Panc1 (cell line): Measurements from ENCODE around the gene ASCL1. TPM values are rescaled to one million over a fixed set of nuclear protein-coding genes. Genes with fewer than 3 reads are reported as not detected.

Source experiments
- ATAC-seq: fragments of 200-7000 bp; cut with Tn5 transposase; 2 replicates; pipeline ENCODE4 v1.9.1; 2020; ENCODE audit warnings: mild to moderate bottlenecking, moderate library complexity
- BruUV-seq: library from RNA; stranded (reverse); fragments of 400-500 nt; replicated peaks from 2 replicates; lab custom pipeline; 2021; lab: Mats Ljungman, UMichigan
- CTCF ChIA-PET: fragments of 300-600 bp; sonication (Branson Sonifier 250); formaldehyde crosslinking; loops from one replicate; lab custom pipeline; 2022; ENCODE audit warnings: antibody characterized with exemption; lab: Charles Lee
- POLR2A ChIA-PET: fragments of 300-600 bp; sonication (Branson Sonifier 250); formaldehyde crosslinking; loops from one replicate; lab custom pipeline; 2022; ENCODE audit warnings: antibody characterized with exemption; lab: Charles Lee
- DNase-seq: peaks from one replicate; pipeline ENCODE4 v3.0.0-alpha.2; 2010; ENCODE audit warnings: low read depth, low spot score
- H3K27ac ChIP-seq: 2 replicates; pipeline ENCODE4 v1.5.1; 2011; ENCODE audit warnings: mild to moderate bottlenecking, low read length, inconsistent platforms
- H3K27me3 ChIP-seq: fragments of 200-500 bp; sonication (Bioruptor generic); 2 replicates; pipeline ENCODE4 v1.6.0; 2014; ENCODE audit warnings: low read length, inconsistent platforms; ENCODE audit not compliant: control insufficient read depth, insufficient read depth
- H3K36me3 ChIP-seq: fragments of 200-500 bp; sonication (Bioruptor generic); 2 replicates; pipeline ENCODE4 v1.5.1; 2014; ENCODE audit warnings: inconsistent platforms, mild to moderate bottlenecking, low read length, moderate library complexity; ENCODE audit not compliant: control insufficient read depth, insufficient read depth
- H3K4me1 ChIP-seq: 2 replicates; pipeline ENCODE4 v1.5.1; 2011; ENCODE audit warnings: inconsistent platforms, mild to moderate bottlenecking, low read length, moderate library complexity; ENCODE audit not compliant: control insufficient read depth, insufficient read depth
- H3K4me3 ChIP-seq, 2 experiments: 2 replicates each; pipeline ENCODE4 v1.5.1; 2011 to 2012; ENCODE audit warnings: low read depth in 2 of 2, low read length in 2 of 2, mild to moderate bottlenecking in 2 of 2, inconsistent platforms in 1 of 2, moderate library complexity in 1 of 2
- H3K9me3 ChIP-seq: fragments of 200-500 bp; sonication (Bioruptor generic); 2 replicates; pipeline ENCODE4 v1.5.1; 2014; ENCODE audit warnings: low read depth, mild to moderate bottlenecking, inconsistent platforms, low read length, moderate library complexity; ENCODE audit not compliant: control insufficient read depth, insufficient read depth
- CTCF ChIP-seq: fragments of 450-650 bp; IDR thresholded peaks from 2 replicates; pipeline ENCODE4 v1.5.1; 2017; ENCODE audit warnings: mild to moderate bottlenecking
- POLR2AphosphoS5 ChIP-seq: IDR thresholded peaks from 2 replicates; pipeline ENCODE4 v1.6.1; 2012; ENCODE audit warnings: mild to moderate bottlenecking, low read depth, low read length, moderate library complexity
- REST ChIP-seq, 2 experiments: IDR thresholded peaks; 2 replicates each; pipeline ENCODE4 v1.6.1; 2011 to 2012; ENCODE audit warnings: low read depth in 2 of 2, control low read depth in 1 of 2, low read length in 1 of 2, mild to moderate bottlenecking in 1 of 2, moderate library complexity in 1 of 2; ENCODE audit not compliant: insufficient read depth in 1 of 2
- SIN3A ChIP-seq: IDR thresholded peaks from 2 replicates; pipeline ENCODE4 v1.6.1; 2012; ENCODE audit warnings: low read depth, mild to moderate bottlenecking, low read length, moderate library complexity, borderline replicate concordance; ENCODE audit not compliant: insufficient read depth
- TCF7L2 ChIP-seq: IDR thresholded peaks from 2 replicates; pipeline ENCODE4 v1.6.1; 2011; ENCODE audit warnings: mild to moderate bottlenecking, low read depth, low read length, inconsistent platforms
- in situ Hi-C: cut with HindIII; loops from 2 replicates; pipeline ENCODE4 v1.10.0; 2016; ENCODE audit warnings: low sequenced_read_pairs, low pct_unique_long_range_greater_than_20kb
- intact Hi-C: fragments of 100-400 bp; cut with micrococcal nuclease; formaldehyde crosslinking; loops from one replicate; pipeline ENCODE4 v1.10.0; 2022; ENCODE audit not compliant: unreplicated experiment
- total RNA-seq: library from RNA; stranded (reverse); gene quantifications from one replicate; pipeline ENCODE4 v1.2.1, GENCODE V29; 2021; ENCODE audit not compliant: unreplicated experiment

Gene ASCL1
- total RNA-seq, 1 experiment from 2014 or later, result not detected

GRCh38 chr12:102971227-102971626 is 13.8 kb downstream of the ASCL1 start:
- TF ChIP-seq REST (IDR thresholded peaks at IDR 0.05; ENCODE audit: insufficient read depth in 1 of 2, low read depth in 2 of 2, low read length in 1 of 2), result no peak
- CTCF ChIA-PET, result no interaction called here
- ATAC-seq, result no peak
- Histone ChIP-seq H3K36me3 (no peaks in the 10 kb centered on the region), H3K27ac (no peak overlapping the region), H3K4me3 (no peak overlapping the region), H3K9me3 (no peaks in the 10 kb centered on the region), H3K27me3 (peaks cover 2% of the 10 kb centered on the region; the same call in 1 of the 2 replicates), H3K4me1 (no peaks in the 10 kb centered on the region)
- POLR2A ChIA-PET, result no interaction called here
- in situ Hi-C loops, result no loop called here
- DNase-seq, result no peak
- BruUV-seq, result no TSS peak
- intact Hi-C loops, result no loop called here

GRCh38 chr12:102973583-102973982 is 16.1 kb downstream of the ASCL1 start:
- TF ChIP-seq TCF7L2, result no peak
- no peak for TF ChIP-seq CTCF
- no peak for TF ChIP-seq SIN3A
- TF ChIP-seq POLR2AphosphoS5, result no peak
- TF ChIP-seq REST (IDR thresholded peaks at IDR 0.05; ENCODE audit: insufficient read depth in 1 of 2, low read depth in 2 of 2, low read length in 1 of 2), result no peak
- POLR2A ChIA-PET, result no interaction called here
- Histone ChIP-seq H3K27ac (no peak overlapping the region), H3K27me3 (no peaks in the 10 kb centered on the region; the same call in 1 of the 2 replicates), H3K36me3 (no peaks in the 10 kb centered on the region), H3K4me1 (no peaks in the 10 kb centered on the region), H3K9me3 (no peaks in the 10 kb centered on the region), H3K4me3 (no peak overlapping the region)
- intact Hi-C loops, result no loop called here
- BruUV-seq, result no TSS peak
- DNase-seq, result no peak
- ATAC-seq, result no peak
- in situ Hi-C loops, result no loop called here
- CTCF ChIA-PET, result no interaction called here
